GM18508 (cell line): ENCODE data around the gene ENO1.
"Not testable (repeated sequence)": the region's sequence is repeated elsewhere in the genome, so short reads cannot be mapped to it uniquely, and the experiment has no call there.

Experiments used
- ATAC-seq: cut with Tn5 transposase; IDR thresholded peaks from one replicate; pipeline ENCODE4 v1.9.1; 2021; ENCODE audit warnings: moderate number of reproducible peaks; ENCODE audit not compliant: insufficient read depth, unreplicated experiment

The ENO1 gene

DNA sequence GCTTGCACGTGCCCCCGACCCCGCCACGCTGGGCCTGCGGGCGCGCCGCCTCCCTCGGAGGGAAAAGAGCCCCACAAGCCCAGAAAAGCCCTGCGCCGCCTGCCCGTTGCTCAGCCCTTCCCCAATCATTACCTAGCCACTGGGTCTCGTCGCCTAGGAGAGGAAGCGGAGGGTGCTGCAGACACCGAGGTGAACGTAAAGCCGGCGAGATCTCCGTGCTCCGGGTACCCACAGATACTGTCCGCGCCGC, at the start of gene ENO1:
TSS of gene ENO1 (minus strand) at position 239 of the 250 bp plus-strand sequence. CDS start 3,778 bp downstream, outside the sequence.
- no peak for ATAC-seq

- no peak for ATAC-seq
These were observed 48.5 kb upstream of the ENO1 start for GRCh38 chr1:8926707-8927694.

DNA sequence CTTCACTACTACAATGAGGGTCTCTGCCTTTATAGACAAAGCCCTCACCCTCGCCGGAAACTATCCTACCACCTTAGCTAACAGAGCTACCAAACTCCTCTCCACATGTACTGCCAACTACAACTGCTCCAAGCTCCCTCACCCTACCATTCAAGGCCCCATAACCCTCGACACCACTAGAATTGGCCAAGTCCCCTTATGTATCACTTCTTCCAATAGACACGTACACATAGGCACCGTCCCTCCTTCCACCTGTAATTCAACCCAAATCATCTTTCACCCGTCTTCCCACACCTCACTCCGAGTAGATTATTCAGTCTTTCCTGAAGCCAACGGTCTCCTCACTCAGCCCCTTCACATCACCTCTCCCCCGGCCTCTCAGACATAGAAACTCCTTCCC, 47.5 kb upstream of the ENO1 start:
- no peak for ATAC-seq

DNA sequence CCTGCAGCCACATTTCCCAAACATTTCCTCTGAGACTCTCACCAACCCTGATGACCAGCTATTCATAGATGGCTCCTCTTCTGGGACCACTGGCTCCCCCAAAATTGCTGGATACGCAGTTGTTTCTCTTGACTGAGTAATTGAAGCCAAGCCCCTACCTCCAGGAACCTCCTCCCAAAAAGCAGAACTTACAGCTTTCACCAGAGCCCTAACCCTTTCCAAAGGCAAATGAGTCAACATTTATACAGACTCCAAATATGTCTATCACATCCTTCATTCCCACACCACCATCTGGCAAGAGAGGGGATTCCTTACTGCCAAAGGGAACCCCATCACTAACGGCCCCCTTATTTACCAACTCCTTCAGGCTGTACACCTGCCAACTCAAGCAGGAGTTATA, 46.9 kb upstream of the ENO1 start:
- no peak for ATAC-seq

- ATAC-seq: no peak
These were observed 44.5 kb upstream of the ENO1 start for GRCh38 chr1:8922962-8923361.

DNA sequence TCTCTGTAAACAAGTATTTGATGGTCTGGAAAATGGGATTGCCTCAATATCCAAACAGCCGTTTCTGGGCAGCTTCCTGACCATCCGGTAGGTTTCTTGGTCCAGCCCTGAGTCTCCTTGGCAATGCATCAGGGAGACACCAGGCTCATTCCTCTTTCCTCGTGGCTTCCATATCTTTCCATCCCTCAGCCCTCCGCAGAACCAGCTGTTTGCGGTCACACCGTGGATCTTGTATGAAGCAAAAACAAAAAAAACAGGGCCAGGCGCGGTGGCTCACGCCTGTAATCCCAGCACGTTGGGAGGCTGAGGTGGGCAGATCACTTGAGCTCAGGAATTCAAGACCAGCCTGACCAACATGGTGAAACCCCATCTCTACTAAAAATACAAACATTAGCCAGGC, 39.0 kb upstream of the ENO1 start:
- ATAC-seq: not testable (repeated sequence)

DNA sequence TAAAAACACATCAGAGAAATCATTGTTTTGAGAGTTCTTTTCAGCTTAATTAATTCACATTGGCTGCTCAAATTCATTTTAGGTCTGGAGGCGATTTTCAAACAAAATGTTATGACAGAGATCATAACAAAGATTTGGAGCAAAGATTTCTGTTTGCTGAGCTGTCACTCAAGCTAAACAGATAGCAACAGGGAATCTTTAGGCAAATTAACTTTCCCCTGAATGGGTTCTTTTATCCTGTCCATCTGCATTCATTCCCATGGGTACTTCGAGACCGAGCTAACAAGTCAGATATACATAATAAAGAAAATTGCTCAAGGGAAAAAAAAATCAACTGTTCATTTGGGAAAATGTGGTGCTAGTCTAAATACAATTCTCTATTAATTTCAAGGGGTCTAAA, 37.0 kb upstream of the ENO1 start:
- ATAC-seq: no peak

DNA sequence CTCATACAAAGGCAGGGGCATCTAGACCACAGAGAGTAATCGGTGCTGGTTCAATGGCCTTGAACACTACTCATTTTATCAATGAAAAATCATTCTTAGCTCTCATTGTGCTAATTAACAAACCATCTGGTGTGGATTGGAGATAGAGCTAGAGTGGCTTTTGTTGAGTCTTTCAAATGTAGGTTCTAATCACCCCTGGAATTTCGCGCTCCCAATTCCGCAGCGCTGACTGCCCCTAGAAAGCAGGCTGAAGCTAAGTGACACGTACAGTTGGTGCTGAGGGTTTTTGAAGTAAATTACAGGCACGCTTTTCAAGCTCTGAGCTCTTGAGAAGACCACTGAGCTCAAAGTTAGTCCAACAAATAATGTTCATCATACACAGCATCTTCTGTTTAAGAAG, 36.0 kb upstream of the ENO1 start:
- no peak for ATAC-seq

DNA sequence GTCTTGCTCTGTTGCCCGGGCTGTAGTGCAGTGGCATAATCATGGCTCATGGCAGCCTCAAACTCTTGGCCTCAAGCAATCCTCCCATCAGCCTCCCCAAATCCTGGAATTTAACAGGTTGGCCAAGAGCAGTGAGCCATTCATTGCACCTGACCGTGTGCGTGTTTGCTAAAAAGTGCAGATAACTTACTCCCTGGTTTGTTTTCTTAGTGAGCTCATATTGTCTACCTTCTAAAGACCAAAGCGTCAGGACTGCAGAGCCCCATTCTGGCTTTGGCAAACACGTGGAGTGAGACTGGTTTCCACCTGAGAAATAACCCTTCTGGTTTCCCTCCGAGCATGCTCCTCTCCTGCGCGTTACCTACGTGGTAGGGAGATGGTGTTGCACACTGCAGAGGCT, 35.0 kb upstream of the ENO1 start:
- no peak for ATAC-seq

DNA sequence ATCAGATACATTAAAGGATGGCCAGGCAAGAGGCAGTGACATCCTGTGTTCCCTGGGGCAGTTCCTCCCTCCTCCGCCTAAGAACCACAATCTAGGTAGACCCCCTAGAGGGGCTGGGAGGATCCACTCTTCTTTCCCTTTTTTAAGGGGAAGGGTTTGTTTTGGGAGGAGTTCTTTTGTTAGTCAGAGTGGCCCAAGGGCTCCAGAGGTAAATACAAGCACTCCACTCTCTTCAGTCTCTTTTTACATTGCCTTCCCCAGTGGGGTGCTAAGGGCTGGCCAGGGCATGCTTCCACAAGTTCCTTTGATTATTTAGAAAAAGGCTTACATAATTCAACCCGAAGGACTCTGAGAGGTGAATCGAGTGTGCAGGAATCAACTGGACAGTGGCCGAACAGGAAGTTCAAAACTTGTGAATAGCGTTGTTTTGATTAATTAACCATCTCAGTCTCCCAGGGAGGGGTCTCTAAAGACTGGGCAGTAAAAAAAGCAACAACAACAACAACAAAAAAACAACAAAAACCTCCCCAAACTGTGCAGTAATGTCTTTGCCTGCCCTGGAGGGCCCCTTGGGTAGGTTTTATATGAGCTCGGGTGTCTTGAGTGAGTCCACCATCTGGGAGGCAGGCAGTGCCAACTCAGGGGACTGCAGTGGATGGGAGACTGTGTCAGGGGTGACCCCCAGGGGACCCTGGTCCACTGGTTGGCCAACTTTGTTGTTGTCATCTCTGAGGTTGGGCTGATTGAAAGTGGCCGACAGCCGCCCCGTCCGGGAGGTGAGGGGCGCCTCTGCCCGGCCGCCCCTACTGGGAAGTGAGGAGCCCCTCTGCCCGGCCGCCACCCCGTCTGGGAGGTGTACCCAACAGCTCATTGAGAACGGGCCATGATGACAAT, 33.2 kb upstream of the ENO1 start:
- no peak for ATAC-seq

DNA sequence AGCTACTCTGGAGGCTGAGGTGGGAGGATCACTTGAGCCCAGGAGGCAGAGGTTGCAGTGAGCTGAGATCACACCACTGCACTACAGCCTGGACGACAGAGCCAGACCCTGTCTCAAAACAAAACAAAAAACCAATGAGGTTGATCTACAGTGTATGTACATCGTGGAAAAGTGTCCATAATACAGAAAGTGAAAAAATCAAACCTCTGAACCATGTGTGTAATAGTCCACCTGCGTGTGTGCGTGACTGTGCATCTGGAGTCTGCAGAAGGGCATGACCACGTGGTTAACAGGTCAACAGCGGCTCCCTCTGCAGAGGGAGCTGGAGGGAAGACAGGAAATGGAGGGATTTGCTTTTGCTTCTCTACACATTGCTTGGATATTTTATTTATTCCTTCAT, 32.4 kb upstream of the ENO1 start:
- ATAC-seq: no peak

DNA sequence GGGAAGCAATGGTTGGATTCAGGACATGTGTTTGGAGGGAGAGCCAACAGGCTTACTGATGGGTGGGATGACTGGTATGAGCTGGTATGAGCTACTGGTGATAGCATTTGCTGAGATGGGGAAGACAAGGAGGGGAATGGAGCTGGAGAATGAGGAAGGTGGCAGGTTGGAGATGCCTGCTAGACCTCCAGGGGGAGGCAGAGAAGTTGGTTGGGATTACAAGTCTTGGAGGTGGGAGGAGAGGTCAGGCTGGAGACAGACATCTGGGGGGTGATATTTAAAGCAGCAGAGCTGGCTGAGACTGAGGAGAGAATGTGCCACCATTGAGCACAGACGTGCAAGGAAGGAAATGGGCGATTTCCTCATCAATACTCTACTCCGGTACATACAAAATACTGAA, 31.8 kb upstream of the ENO1 start:
- ATAC-seq: no peak

GRCh38 chr1:8908388-8909151, 30.1 kb upstream of the ENO1 start:
- no peak for ATAC-seq

GRCh38 chr1:8905582-8906191, 27.2 kb upstream of the ENO1 start:
- ATAC-seq: no peak

- no peak for ATAC-seq
These were observed 25.6 kb upstream of the ENO1 start for GRCh38 chr1:8903908-8904650.

DNA sequence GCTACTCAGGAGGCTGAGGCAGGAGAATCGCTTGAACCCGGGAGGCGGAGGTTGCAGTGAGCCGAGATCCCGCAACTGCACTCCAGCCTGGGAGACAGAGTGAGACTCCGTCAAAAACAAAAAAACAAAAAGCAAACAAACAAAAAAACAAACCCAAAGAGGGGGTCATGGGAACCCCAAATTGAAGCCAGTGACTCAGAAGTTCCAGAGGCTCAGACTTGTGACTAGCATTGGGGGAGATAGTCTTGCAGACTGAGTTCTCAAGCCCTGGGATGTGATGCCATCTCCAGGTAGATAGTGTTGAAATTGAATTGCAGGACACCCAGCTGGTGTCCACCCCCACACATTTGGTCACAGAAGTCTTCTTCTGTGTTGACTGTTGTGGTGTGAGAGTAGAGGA, 24.9 kb upstream of the ENO1 start:
- no peak for ATAC-seq

- no peak for ATAC-seq
These were observed 24.3 kb upstream of the ENO1 start for GRCh38 chr1:8902765-8903164.

DNA sequence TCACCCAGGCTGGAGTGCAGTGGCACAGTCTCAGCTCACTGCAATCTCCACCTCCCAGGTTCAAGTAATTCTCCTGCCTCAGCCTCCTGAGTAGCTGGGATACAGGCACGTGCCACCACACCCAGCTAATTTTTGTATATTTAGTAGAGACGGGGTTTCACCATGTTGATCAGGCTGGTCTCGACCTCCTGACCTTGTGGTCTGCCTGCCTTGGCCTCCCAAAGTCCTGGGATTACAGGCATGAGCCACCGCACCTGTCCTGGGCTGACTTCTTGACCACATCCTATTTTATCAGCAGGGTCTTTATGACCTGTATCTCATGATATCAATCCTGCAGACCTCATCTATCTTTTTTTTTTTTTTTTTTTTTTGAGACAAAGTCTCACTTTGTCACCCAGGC, 22.2 kb upstream of the ENO1 start:
- not testable (repeated sequence) for ATAC-seq

GRCh38 chr1:8899046-8899445, 20.6 kb upstream of the ENO1 start:
- ATAC-seq: no peak

DNA sequence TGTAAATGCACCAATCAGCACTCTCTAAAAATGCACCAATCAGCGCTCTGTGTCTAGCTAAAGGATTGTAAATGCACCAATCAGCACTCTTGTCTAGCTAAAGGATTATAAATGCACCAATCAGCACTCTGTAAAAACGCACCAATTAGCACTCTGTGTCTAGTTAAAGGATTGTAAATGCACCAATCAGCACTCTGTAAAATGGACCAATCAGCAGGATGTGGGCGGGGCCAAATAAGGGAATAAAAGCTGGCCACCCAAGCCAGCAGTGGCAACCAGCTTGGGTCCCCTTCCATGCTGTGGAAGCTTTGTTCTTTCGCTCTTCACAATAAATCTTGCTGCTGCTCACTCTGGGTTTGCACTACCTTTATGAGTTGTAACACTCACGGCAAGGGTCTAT, 19.9 kb upstream of the ENO1 start:
- ATAC-seq: not testable (repeated sequence)
